ENCODE results near the gene SLC14A1. TPM values are rescaled to one million over a fixed set of nuclear protein-coding genes. Genes with fewer than 3 reads are reported as not detected.

The SLC14A1 gene
- total and polyA plus RNA-seq, 2 of the 13 experiments (the other 11 are each of a cell fraction or from before 2014, with no cell fraction given), result not detected

DNA sequence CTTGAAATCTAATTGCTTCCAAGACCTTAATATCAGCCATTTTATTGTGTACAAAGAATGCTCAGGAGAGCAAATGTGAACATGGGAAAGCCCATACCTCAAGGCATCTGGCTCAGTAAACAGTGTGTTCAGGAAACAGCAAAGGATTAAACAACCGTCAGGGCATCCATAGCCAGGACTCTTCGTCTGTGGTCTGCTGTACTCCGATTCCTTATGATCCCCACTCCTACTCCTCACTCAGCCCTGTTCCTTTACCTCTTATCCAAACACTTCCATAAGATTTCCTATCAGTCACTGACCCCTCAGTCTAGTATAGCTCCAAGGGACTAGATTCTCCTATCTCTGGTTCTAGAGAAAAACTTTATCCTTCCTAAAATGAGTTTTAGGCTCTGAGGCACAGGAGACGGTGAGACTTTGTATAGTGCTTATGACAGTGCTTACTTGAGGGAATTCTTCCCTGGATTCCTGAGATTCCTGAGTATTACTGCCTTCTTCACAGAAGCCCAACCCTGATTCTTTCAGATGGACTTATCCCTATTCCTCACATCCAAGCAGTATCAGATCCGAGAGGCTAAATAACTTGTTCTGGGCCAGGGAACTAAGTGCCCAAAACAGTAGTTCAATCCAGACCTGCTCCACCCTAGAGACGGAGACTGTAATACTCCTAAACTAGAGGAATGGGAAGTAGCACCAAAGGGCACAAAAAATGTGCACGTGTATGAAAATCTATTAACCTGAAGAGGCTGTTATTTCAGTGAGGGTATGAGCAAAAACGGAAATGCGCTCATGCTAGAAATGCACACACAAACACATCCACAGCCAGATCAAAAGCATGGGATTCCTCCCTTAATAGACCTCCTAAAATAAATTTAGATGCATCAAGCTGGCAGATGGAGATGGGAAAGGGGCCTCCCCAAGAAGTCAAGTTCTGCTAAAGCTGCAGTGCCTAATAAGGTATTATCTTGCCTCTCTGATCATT, 59.4 kb downstream of the SLC14A1 start:
- WGBS (ENCODE audit: low lambda C conversion rate), result 40% methylated on average over 9 of the region's 9 CpGs
- intact Hi-C loops (cut with micrococcal nuclease; ENCODE audit: unreplicated experiment) (no loop called here), in situ Hi-C loops (cut with HindIII; ENCODE audit: extremely low pct_ligation_motif_present, low pct_unique_long_range_greater_than_20kb) (no loop called here)
- H3K79me2 ChIP-seq (ENCODE audit: insufficient read depth, low read length), result no peaks in the 10 kb centered on the region
- no peaks in the 10 kb centered on the region for H3K36me3 ChIP-seq (replicated peaks in 1 of 2; ENCODE audit: control insufficient read depth in 1 of 2, insufficient read depth in 2 of 2, low read length in 2 of 2)
- H3K4me2 ChIP-seq (ENCODE audit: low read depth, low read length), result no peak overlapping the region
- ATAC-seq (no peak), DNase-seq (ENCODE audit: low spot score) (no peak), FAIRE-seq (no peak)
- no peaks in the 10 kb centered on the region for H3K9me3 ChIP-seq (ENCODE audit: low read length)
- ChIA-PET CTCF (ENCODE audit: low intra/inter-chr PET ratio, low total read pairs) (no interaction called here), POLR2A (no interaction called here)
- TF ChIP-seq, protein P1, sequence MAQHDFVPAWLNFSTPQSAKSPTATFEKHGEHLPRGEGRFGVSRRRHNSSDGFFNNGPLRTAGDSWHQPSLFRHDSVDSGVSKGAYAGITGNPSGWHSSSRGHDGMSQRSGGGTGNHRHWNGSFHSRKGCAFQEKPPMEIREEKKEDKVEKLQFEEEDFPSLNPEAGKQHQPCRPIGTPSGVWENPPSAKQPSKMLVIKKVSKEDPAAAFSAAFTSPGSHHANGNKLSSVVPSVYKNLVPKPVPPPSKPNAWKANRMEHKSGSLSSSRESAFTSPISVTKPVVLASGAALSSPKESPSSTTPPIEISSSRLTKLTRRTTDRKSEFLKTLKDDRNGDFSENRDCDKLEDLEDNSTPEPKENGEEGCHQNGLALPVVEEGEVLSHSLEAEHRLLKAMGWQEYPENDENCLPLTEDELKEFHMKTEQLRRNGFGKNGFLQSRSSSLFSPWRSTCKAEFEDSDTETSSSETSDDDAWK (CRISPR knock-in tag; IDR thresholded peaks at IDR 0.05), result no peak
- no peak for TF ChIP-seq CCDC6 (CRISPR knock-in tag; IDR thresholded peaks at IDR 0.05)
- TF ChIP-seq ARHGAP35 (CRISPR knock-in tag; IDR thresholded peaks at IDR 0.05; ENCODE audit: borderline replicate concordance), result no peak
- no peak for TF ChIP-seq ZC3H13 (CRISPR knock-in tag; IDR thresholded peaks at IDR 0.05)
- H3K4me3 ChIP-seq (replicated peaks in 1 of 3; ENCODE audit: insufficient read depth in 1 of 3, low read depth in 2 of 3, low read length in 3 of 3), result no peak overlapping the region
- no peak overlapping the region for H2AFZ ChIP-seq (ENCODE audit: low read length)
- H3K27me3 ChIP-seq (ENCODE audit: control insufficient read depth in 1 of 2, insufficient read depth in 2 of 2, low read length in 2 of 2), result no peaks in the 10 kb centered on the region
- no peaks in the 10 kb centered on the region for H3K4me1 ChIP-seq (ENCODE audit: insufficient read depth, low read length)
- H4K20me1 ChIP-seq (ENCODE audit: insufficient read depth, low read length), result no peaks in the 10 kb centered on the region
- no TSS peak for BruUV-seq (replicated peaks)
- H3K27ac ChIP-seq (ENCODE audit: extremely low read length, insufficient read depth, low read length), result no peak overlapping the region
- no peak overlapping the region for H3K9ac ChIP-seq (ENCODE audit: insufficient read depth, low read depth, low read length)

DNA sequence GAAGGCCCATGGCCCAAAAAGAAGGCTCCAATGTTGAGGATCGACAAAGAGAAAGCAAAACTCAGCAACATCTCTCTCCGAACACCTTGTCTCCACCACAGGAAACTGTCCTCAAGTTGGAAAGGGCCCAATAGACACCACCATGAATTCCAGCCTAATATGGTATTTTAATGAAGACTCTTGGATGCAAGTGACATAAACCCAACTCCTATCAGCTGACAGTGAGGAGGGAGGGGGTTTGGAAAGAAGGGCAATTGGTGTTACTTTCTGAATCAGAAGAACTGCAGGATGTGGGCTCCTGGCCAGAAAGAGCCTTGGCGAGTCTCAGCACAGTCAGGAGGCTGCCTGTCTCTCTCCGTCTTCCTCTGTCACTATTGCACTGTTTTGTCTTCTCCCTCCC, 61.2 kb downstream of the SLC14A1 start:
- in situ Hi-C loops (cut with HindIII; ENCODE audit: extremely low pct_ligation_motif_present, low pct_unique_long_range_greater_than_20kb) (no loop called here), intact Hi-C loops (cut with micrococcal nuclease; ENCODE audit: unreplicated experiment) (no loop called here)
- Histone ChIP-seq H3K36me3 (replicated peaks in 1 of 2; ENCODE audit: control insufficient read depth in 1 of 2, insufficient read depth in 2 of 2, low read length in 2 of 2) (no peaks in the 10 kb centered on the region), H3K27me3 (ENCODE audit: control insufficient read depth in 1 of 2, insufficient read depth in 2 of 2, low read length in 2 of 2) (no peaks in the 10 kb centered on the region), H4K20me1 (ENCODE audit: insufficient read depth, low read length) (no peaks in the 10 kb centered on the region), H2AFZ (ENCODE audit: low read length) (no peak overlapping the region), H3K4me2 (ENCODE audit: low read depth, low read length) (no peak overlapping the region), H3K9ac (ENCODE audit: insufficient read depth, low read depth, low read length) (no peak overlapping the region), H3K27ac (ENCODE audit: extremely low read length, insufficient read depth, low read length) (no peak overlapping the region), H3K79me2 (ENCODE audit: insufficient read depth, low read length) (no peaks in the 10 kb centered on the region), H3K9me3 (ENCODE audit: low read length) (no peaks in the 10 kb centered on the region), H3K4me3 (replicated peaks in 1 of 3; ENCODE audit: insufficient read depth in 1 of 3, low read depth in 2 of 3, low read length in 3 of 3) (no peak overlapping the region), H3K4me1 (ENCODE audit: insufficient read depth, low read length) (no peaks in the 10 kb centered on the region)
- ChIA-PET POLR2A (no interaction called here), CTCF (ENCODE audit: low intra/inter-chr PET ratio, low total read pairs) (no interaction called here)
- no peak for DNase-seq (ENCODE audit: low spot score)
- no peak for FAIRE-seq
- no TSS peak for BruUV-seq (replicated peaks)
- 21% methylated on average over 4 of the region's 4 CpGs for WGBS (ENCODE audit: low lambda C conversion rate)
- ATAC-seq, result no peak
- TF ChIP-seq THAP8 (CRISPR knock-in tag; IDR thresholded peaks at IDR 0.05; ENCODE audit: borderline replicate concordance) (no peak), JARID2 (CRISPR knock-in tag; IDR thresholded peaks at IDR 0.05; ENCODE audit: insufficient replicate concordance) (no peak), REPIN1 (CRISPR knock-in tag; IDR thresholded peaks at IDR 0.05; ENCODE audit: borderline replicate concordance, low read depth) (no peak), CCAR2 (optimal IDR thresholded peaks at IDR 0.05; ENCODE audit: low read depth, low read length) (no peak), MTF2 (CRISPR knock-in tag; IDR thresholded peaks at IDR 0.05; ENCODE audit: borderline replicate concordance) (no peak), ZNF234 (CRISPR knock-in tag; conservative IDR thresholded peaks at IDR 0.05) (no peak), ZNF235 (CRISPR knock-in tag; IDR thresholded peaks at IDR 0.05; ENCODE audit: borderline replicate concordance) (no peak), GTF2F1 (IDR thresholded peaks at IDR 0.05; ENCODE audit: low read length) (no peak)
- TF ChIP-seq, protein P2, sequence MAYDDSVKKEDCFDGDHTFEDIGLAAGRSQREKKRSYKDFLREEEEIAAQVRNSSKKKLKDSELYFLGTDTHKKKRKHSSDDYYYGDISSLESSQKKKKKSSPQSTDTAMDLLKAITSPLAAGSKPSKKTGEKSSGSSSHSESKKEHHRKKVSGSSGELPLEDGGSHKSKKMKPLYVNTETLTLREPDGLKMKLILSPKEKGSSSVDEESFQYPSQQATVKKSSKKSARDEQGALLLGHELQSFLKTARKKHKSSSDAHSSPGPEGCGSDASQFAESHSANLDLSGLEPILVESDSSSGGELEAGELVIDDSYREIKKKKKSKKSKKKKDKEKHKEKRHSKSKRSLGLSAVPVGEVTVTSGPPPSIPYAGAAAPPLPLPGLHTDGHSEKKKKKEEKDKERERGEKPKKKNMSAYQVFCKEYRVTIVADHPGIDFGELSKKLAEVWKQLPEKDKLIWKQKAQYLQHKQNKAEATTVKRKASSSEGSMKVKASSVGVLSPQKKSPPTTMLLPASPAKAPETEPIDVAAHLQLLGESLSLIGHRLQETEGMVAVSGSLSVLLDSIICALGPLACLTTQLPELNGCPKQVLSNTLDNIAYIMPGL (CRISPR knock-in tag; IDR thresholded peaks at IDR 0.05; ENCODE audit: borderline replicate concordance in 1 of 2, low read depth in 1 of 2), result no peak

Measured in HepG2 (cell line).